Body of pancreas (tissue), 4 donors: ENCODE measurements around the gene CSTPP1.

Experiments used
- POLR2A ChIP-seq, 3 donors: fragments of 450-650 bp; IDR thresholded peaks; one replicate each; pipeline ENCODE4 v1.6.1; 2016; ENCODE audit warnings: antibody characterized with exemption in 3 of 3, mild to moderate bottlenecking in 2 of 3
- TF ChIP-seq, protein P1 (sequence below), 7 experiments: fragments of 450-650 bp in 4 of 7; fragments of 200-600 bp in 3 of 7; sonication (generic) in 3 of 7; IDR thresholded peaks; one replicate each; pipeline ENCODE4 v1.5.1; 2016 to 2019; ENCODE audit warnings: antibody characterized with exemption in 7 of 7

DNA sequence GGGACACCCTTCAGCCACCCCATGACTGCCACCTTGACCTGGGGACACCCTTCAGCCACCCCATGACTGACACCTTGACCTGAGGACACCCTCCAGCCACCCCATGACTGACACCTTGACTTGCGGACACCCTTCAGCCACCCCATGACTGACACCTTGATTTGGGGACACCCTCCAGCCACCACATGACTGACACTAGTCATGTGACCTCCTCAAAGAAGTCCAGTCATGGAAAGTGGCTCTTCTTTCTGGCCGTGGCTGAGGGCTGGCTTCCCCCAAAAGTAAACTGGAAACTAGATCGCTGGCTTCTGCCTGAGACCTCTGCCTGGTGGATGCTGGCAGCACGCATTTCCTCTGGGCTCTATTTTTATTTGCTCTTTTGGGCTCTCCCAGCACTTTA, 211.7 kb downstream of the CSTPP1 start:
- TF ChIP-seq POLR2A (IDR thresholded peaks at IDR 0.05) = no peak
- TF ChIP-seq, protein P1, sequence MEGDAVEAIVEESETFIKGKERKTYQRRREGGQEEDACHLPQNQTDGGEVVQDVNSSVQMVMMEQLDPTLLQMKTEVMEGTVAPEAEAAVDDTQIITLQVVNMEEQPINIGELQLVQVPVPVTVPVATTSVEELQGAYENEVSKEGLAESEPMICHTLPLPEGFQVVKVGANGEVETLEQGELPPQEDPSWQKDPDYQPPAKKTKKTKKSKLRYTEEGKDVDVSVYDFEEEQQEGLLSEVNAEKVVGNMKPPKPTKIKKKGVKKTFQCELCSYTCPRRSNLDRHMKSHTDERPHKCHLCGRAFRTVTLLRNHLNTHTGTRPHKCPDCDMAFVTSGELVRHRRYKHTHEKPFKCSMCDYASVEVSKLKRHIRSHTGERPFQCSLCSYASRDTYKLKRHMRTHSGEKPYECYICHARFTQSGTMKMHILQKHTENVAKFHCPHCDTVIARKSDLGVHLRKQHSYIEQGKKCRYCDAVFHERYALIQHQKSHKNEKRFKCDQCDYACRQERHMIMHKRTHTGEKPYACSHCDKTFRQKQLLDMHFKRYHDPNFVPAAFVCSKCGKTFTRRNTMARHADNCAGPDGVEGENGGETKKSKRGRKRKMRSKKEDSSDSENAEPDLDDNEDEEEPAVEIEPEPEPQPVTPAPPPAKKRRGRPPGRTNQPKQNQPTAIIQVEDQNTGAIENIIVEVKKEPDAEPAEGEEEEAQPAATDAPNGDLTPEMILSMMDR (IDR thresholded peaks at IDR 0.05) = no peak
